Endothelial cell of umbilical vein (primary cell): ENCODE measurements around the gene MAD2L2. TPM values are rescaled to one million over a fixed set of nuclear protein-coding genes. Genes with fewer than 3 reads are reported as not detected.

Experiments
- BruUV-seq: library from RNA; stranded (reverse); fragments of 400-500 nt; replicated peaks from 2 replicates; lab custom pipeline; 2021; lab: Mats Ljungman, UMichigan
- CTCF ChIA-PET: fragments of 300-600, 350-600 bp; sonication (Branson Sonifier 250); formaldehyde crosslinking; loops from one replicate; lab custom pipeline; 2021; ENCODE audit warnings: antibody characterized with exemption, inconsistent platforms; lab: Charles Lee
- POLR2A ChIA-PET: fragments of 300-600, 350-600 bp; sonication (Branson Sonifier 250); formaldehyde crosslinking; loops from one replicate; lab custom pipeline; 2021; ENCODE audit warnings: antibody characterized with exemption, inconsistent platforms; lab: Charles Lee
- DNase-seq: peaks from one replicate; pipeline ENCODE4 v3.0.0-alpha.2; 2011; ENCODE audit warnings: low read depth, low spot score
- FAIRE-seq: peaks from 2 replicates; lab custom pipeline; 2011; peaks lifted over from hg19 to GRCh38; lab: Jason Lieb, UNC
- H2AFZ ChIP-seq: 2 replicates; pipeline ENCODE4 v1.6.0; 2012; ENCODE audit warnings: low read depth, low read length, control low read depth, inconsistent platforms
- H3K27ac ChIP-seq: 2 replicates; pipeline ENCODE4 v1.5.1; 2011; ENCODE audit warnings: low read depth, mild to moderate bottlenecking, control low read depth, low read length, moderate library complexity; ENCODE audit not compliant: insufficient read depth
- H3K27me3 ChIP-seq, 2 experiments: 2 replicates each; pipeline versions ENCODE4 v1.6.0 to v1.6.1; 2011; ENCODE audit warnings: low read length in 2 of 2, mixed read lengths in 1 of 2; ENCODE audit not compliant: control insufficient read depth in 2 of 2, insufficient read depth in 2 of 2
- H3K36me3 ChIP-seq, 2 experiments: 2 replicates in 1 of 2; 3 replicates in 1 of 2; pipeline ENCODE4 v1.5.1; 2011; ENCODE audit warnings: low read length in 2 of 2, mild to moderate bottlenecking in 1 of 2, moderate library complexity in 1 of 2; ENCODE audit not compliant: control insufficient read depth in 2 of 2, insufficient read depth in 2 of 2; ENCODE audit errors: extremely low read depth in 1 of 2
- H3K4me1 ChIP-seq: 3 replicates; pipeline ENCODE4 v1.5.1; 2011; ENCODE audit warnings: mild to moderate bottlenecking, low read length; ENCODE audit not compliant: control insufficient read depth, insufficient read depth; ENCODE audit errors: extremely low read depth
- H3K4me2 ChIP-seq: 2 replicates; pipeline ENCODE4 v1.6.1; 2011; ENCODE audit warnings: low read length, control low read depth, mixed read lengths; ENCODE audit not compliant: insufficient read depth
- H3K4me3 ChIP-seq, 3 experiments: fragments of 200-600 bp in 1 of 3; sonication (generic), shearing (Covaris generic) in 1 of 3; replicated peaks in 1 of 3; 2 replicates each; pipeline ENCODE4 v1.5.1; 2011 to 2016; ENCODE audit warnings: control low read depth in 3 of 3, low read length in 3 of 3, mild to moderate bottlenecking in 2 of 3, inconsistent platforms in 1 of 3, low read depth in 1 of 3, moderate library complexity in 1 of 3; ENCODE audit not compliant: insufficient read depth in 1 of 3
- H3K79me2 ChIP-seq: 2 replicates; pipeline ENCODE4 v1.6.0; 2012; ENCODE audit warnings: low read length, inconsistent platforms; ENCODE audit not compliant: control insufficient read depth, insufficient read depth
- H3K9ac ChIP-seq: replicated peaks from 2 replicates; pipeline ENCODE3; 2011; ENCODE audit warnings: low read length, control low read depth; ENCODE audit not compliant: insufficient read depth; ENCODE audit errors: extremely low read depth
- H3K9me1 ChIP-seq: replicated peaks from 3 replicates; pipeline ENCODE4 v1.6.0; 2011; ENCODE audit warnings: mild to moderate bottlenecking, low read length; ENCODE audit not compliant: control insufficient read depth, insufficient read depth; ENCODE audit errors: extremely low read depth
- H3K9me3 ChIP-seq: replicated peaks from 2 replicates; pipeline ENCODE4 v1.5.1; 2012; ENCODE audit warnings: low read length, inconsistent platforms; ENCODE audit not compliant: control insufficient read depth, insufficient read depth
- H4K20me1 ChIP-seq: replicated peaks from 2 replicates; pipeline ENCODE3; 2011; ENCODE audit warnings: mild to moderate bottlenecking, low read length; ENCODE audit not compliant: control insufficient read depth, insufficient read depth; ENCODE audit errors: extremely low read depth
- EZH2 ChIP-seq: IDR thresholded peaks from 2 replicates; pipeline ENCODE4 v1.6.1; 2012; ENCODE audit warnings: borderline replicate concordance, low read depth, mild to moderate bottlenecking, moderate library complexity, low read length, inconsistent platforms; ENCODE audit not compliant: severe bottlenecking
- FOS ChIP-seq: IDR thresholded peaks from 2 replicates; pipeline ENCODE4 v1.6.1; 2011; ENCODE audit warnings: mild to moderate bottlenecking, low read length, moderate library complexity, borderline replicate concordance; ENCODE audit not compliant: insufficient read depth
- GATA2 ChIP-seq: IDR thresholded peaks from 2 replicates; pipeline ENCODE4 v1.7.0; 2011; ENCODE audit warnings: low read depth, mild to moderate bottlenecking, moderate library complexity, mixed read lengths, low read length; ENCODE audit not compliant: insufficient read length, insufficient read depth
- JUN ChIP-seq: IDR thresholded peaks from 2 replicates; pipeline ENCODE4 v1.6.1; 2011; ENCODE audit warnings: borderline replicate concordance, low read depth; ENCODE audit not compliant: insufficient read length, insufficient read depth
- MAX ChIP-seq: IDR thresholded peaks from 2 replicates; pipeline ENCODE4 v1.6.1; 2011; ENCODE audit not compliant: insufficient read depth, insufficient read length
- MYC ChIP-seq: IDR thresholded peaks from one replicate; pipeline ENCODE4 v1.6.1; 2011; ENCODE audit warnings: mild to moderate bottlenecking, low read depth, low read length
- POLR2A ChIP-seq: IDR thresholded peaks from 2 replicates; pipeline ENCODE4 v1.6.1; 2012; ENCODE audit warnings: low read depth, mild to moderate bottlenecking, control low read depth, low read length
- POLR2AphosphoS5 ChIP-seq: IDR thresholded peaks from 2 replicates; pipeline ENCODE4 v1.6.1; 2012; ENCODE audit warnings: low read depth, mild to moderate bottlenecking, control low read depth, low read length, moderate library complexity; ENCODE audit not compliant: insufficient read depth
- dilution Hi-C: fragments of 300-500 bp; cut with MboI; formaldehyde crosslinking; loops from one replicate; pipeline ENCODE4 v1.15.0; 2019; ENCODE audit warnings: low sequenced_read_pairs; ENCODE audit not compliant: extremely low pct_ligation_motif_present
- intact Hi-C: fragments of 100-400 bp; cut with micrococcal nuclease; formaldehyde crosslinking; loops from one replicate; pipeline ENCODE4 v1.10.0; 2022
- polyA plus RNA-seq, 4 experiments: library from polyadenylated mRNA; depleted of rRNA in 3 of 4; stranded (reverse) in 3 of 4; unstranded in 1 of 4; fragments of >200 nt; gene quantifications; 2 replicates each; pipeline versions ENCODE4 v1.2.1 to v1.2.3, GENCODE V29; 2011 to 2012; ENCODE audit warnings: missing spikeins in 1 of 4
- total RNA-seq: library from RNA; stranded (reverse); gene quantifications from 2 replicates; pipeline ENCODE4 v1.2.3, GENCODE V29; 2021
- TF ChIP-seq, protein P1 (sequence below), 2 donors: IDR thresholded peaks; 1 replicate in 1 of 2; 2 replicates in 1 of 2; pipeline ENCODE4 v1.5.1; 2011; ENCODE audit warnings: low read length in 2 of 2, mild to moderate bottlenecking in 2 of 2, moderate library complexity in 2 of 2, control low read depth in 1 of 2, inconsistent platforms in 1 of 2, low read depth in 1 of 2; ENCODE audit not compliant: insufficient read depth in 1 of 2; ENCODE audit errors: extremely low read depth in 1 of 2

MAD2L2 gene
- total and polyA plus RNA-seq, 2 donors (not counting 3 experiments of a cell fraction or from before 2014, with no cell fraction given), result 35.9 to 74.2 TPM

DNA sequence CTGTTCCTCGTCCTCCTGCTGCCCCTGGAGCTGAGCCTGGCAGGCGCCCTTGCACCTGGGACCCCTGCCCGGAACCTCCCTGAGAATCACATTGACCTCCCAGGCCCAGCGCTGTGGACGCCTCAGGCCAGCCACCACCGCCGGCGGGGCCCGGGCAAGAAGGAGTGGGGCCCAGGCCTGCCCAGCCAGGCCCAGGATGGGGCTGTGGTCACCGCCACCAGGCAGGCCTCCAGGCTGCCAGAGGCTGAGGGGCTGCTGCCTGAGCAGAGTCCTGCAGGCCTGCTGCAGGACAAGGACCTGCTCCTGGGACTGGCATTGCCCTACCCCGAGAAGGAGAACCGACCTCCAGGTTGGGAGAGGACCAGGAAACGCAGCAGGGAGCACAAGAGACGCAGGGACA, 25.3 kb upstream of the MAD2L2 start:
- dilution Hi-C loops (no loop called here), intact Hi-C loops (no loop called here)
- Histone ChIP-seq H3K9ac (no peak overlapping the region), H3K27me3 (peaks cover 4 to 16% of the 10 kb centered on the region in 2 experiments), H3K27ac (no peak overlapping the region), H3K79me2 (no peaks in the 10 kb centered on the region), H4K20me1 (no peaks in the 10 kb centered on the region), H3K36me3 (no peaks in the 10 kb centered on the region), H3K4me2 (no peak overlapping the region), H3K9me3 (no peaks in the 10 kb centered on the region), H2AFZ (no peak overlapping the region), H3K9me1 (no peaks in the 10 kb centered on the region), H3K4me1 (no peaks in the 10 kb centered on the region), H3K4me3 (no peak overlapping the region)
- BruUV-seq, result no TSS peak
- TF ChIP-seq POLR2A (no peak), POLR2AphosphoS5 (no peak), JUN (no peak), EZH2 (no peak), FOS (no peak), MAX (no peak), GATA2 (no peak), MYC (no peak)
- TF ChIP-seq, protein P1, sequence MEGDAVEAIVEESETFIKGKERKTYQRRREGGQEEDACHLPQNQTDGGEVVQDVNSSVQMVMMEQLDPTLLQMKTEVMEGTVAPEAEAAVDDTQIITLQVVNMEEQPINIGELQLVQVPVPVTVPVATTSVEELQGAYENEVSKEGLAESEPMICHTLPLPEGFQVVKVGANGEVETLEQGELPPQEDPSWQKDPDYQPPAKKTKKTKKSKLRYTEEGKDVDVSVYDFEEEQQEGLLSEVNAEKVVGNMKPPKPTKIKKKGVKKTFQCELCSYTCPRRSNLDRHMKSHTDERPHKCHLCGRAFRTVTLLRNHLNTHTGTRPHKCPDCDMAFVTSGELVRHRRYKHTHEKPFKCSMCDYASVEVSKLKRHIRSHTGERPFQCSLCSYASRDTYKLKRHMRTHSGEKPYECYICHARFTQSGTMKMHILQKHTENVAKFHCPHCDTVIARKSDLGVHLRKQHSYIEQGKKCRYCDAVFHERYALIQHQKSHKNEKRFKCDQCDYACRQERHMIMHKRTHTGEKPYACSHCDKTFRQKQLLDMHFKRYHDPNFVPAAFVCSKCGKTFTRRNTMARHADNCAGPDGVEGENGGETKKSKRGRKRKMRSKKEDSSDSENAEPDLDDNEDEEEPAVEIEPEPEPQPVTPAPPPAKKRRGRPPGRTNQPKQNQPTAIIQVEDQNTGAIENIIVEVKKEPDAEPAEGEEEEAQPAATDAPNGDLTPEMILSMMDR (IDR thresholded peaks at IDR 0.05; ENCODE audit: extremely low read depth in 1 of 2, insufficient read depth in 1 of 2, low read depth in 1 of 2, low read length in 2 of 2), result no peak
- POLR2A ChIA-PET, result no interaction called here
- FAIRE-seq, result no peak
- DNase-seq, result no peak
- CTCF ChIA-PET, result interaction anchor here (0.9 to 6.0 kb wide), 3 partner anchors 14 to 669 kb away, joined by 3 to 39 read pairs (median 5); no protein-coding TSS in a partner anchor
